ENCODE data around the gene CTDSP2.
"Not testable (repeated sequence)": the region's sequence is repeated elsewhere in the genome, so short reads cannot be mapped to it uniquely, and the experiment has no call there.

The CTDSP2 gene

GRCh38 chr12:57881475-57881874 lies 34.9 kb upstream of the CTDSP2 start:
- DNase-seq (ENCODE audit: low spot score), result no peak

- DNase-seq (ENCODE audit: low spot score), result not testable (repeated sequence)
Measured at GRCh38 chr12:57881035-57881434, 34.5 kb upstream of the CTDSP2 start.

GRCh38 chr12:57877876-57878275 lies 31.3 kb upstream of the CTDSP2 start:
- DNase-seq (ENCODE audit: low spot score), result no peak

- DNase-seq (ENCODE audit: low spot score), result no peak
Measured at GRCh38 chr12:57875753-57876547, 29.4 kb upstream of the CTDSP2 start.

GRCh38 chr12:57874166-57875108 lies 27.9 kb upstream of the CTDSP2 start:
- DNase-seq (ENCODE audit: low spot score), result no peak

- DNase-seq (ENCODE audit: low spot score), result no peak
Measured at GRCh38 chr12:57872362-57872761, 25.8 kb upstream of the CTDSP2 start.

GRCh38 chr12:57869927-57870318 lies 23.4 kb upstream of the CTDSP2 start:
- DNase-seq (ENCODE audit: low spot score), result no peak

- DNase-seq (ENCODE audit: low spot score), result no peak
Measured at GRCh38 chr12:57869298-57869926, 22.9 kb upstream of the CTDSP2 start.

GRCh38 chr12:57868851-57869268 lies 22.3 kb upstream of the CTDSP2 start:
- DNase-seq (ENCODE audit: low spot score), result no peak

- no peak for DNase-seq (ENCODE audit: low spot score)
Measured at GRCh38 chr12:57868221-57868620, 21.7 kb upstream of the CTDSP2 start.

- DNase-seq (ENCODE audit: low spot score), result no peak
Measured at GRCh38 chr12:57866308-57867019, 19.9 kb upstream of the CTDSP2 start.

GRCh38 chr12:57865084-57865751 lies 18.7 kb upstream of the CTDSP2 start:
- peak; percentile 57 for DNase-seq (ENCODE audit: low spot score)

- no peak for DNase-seq (ENCODE audit: low spot score)
Measured at GRCh38 chr12:57864442-57865083, 18.0 kb upstream of the CTDSP2 start.

- no peak for DNase-seq (ENCODE audit: low spot score)
Measured at GRCh38 chr12:57863676-57864075, 17.1 kb upstream of the CTDSP2 start.

- no peak for DNase-seq (ENCODE audit: low spot score)
Measured at GRCh38 chr12:57861967-57862366, 15.4 kb upstream of the CTDSP2 start.

GRCh38 chr12:57860883-57861282 lies 14.4 kb upstream of the CTDSP2 start:
- DNase-seq (ENCODE audit: low spot score), result not testable (repeated sequence)

GRCh38 chr12:57859121-57859520 lies 12.6 kb upstream of the CTDSP2 start:
- DNase-seq (ENCODE audit: low spot score), result no peak

GRCh38 chr12:57858123-57858522 lies 11.6 kb upstream of the CTDSP2 start:
- not testable (repeated sequence) for DNase-seq (ENCODE audit: low spot score)

GRCh38 chr12:57854965-57855364 lies 8.4 kb upstream of the CTDSP2 start:
- no peak for DNase-seq (ENCODE audit: low spot score)

GRCh38 chr12:57853864-57854556 lies 7.5 kb upstream of the CTDSP2 start:
- DNase-seq (ENCODE audit: low spot score), result no peak
